AG08396 (cell line): ENCODE data around the gene ANKRD33B.

Source experiments
- DNase-seq: peaks from one replicate; pipeline ENCODE4 v3.0.0; 2012; ENCODE audit warnings: low spot score, mixed read lengths

ANKRD33B gene

GRCh38 chr5:10700516-10700915 is 136.6 kb downstream of the ANKRD33B start:
- no peak for DNase-seq

DNA sequence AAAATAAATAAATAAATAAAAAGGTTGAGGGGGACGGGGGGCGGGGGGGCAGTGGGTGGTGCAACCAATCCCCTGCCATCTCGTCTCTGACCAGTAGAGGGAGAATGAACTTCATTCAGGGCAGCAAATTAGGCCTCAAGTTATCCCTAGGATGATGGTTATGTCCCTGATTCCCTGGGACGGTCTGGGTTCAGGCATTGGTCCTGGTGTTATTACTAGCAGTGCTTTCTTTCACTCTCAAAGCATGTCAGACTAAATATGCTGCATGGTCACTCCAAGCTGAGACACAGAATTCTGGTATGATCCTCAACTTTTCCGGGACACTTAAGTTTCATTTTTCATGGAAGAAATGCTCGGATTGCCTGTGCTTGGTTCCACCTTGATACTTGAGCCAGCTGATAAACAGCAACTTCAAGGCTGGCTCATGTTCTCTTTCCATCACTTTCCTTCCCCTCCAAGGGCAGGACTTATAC is 137.7 kb downstream of the ANKRD33B start:
- peak; percentile 44 for DNase-seq

- DNase-seq: peak; percentile 81
These were observed 138.3 kb downstream of the ANKRD33B start for GRCh38 chr5:10702040-10702629.

DNA sequence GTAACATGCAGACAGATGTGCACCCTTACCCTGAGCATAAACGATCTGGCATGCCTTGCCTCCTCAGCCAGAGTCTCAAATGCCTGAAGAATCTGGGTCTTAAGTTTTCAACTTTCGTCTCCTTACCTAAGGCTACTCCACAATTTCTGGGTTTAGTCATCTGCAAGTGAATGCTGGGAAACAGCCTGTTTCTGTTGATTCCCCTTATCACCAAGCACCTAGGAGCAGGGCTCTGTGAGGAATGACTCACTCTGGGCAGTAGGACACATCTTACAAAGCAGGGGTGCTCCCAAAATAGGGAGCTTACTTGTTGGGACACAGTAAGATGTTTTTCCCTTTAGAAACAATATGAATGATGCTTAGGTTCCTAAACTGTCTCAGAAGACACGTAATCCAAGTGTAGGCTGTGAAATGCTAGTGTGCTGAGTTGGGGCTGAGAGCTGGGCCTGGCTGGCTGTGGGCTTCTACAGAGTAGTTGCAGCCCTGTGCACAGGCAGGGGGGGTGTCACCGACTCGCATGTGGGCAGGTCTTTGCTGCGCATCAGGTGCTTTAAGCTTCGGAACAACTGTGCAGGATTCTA is 139.1 kb downstream of the ANKRD33B start:
- DNase-seq: no peak

DNA sequence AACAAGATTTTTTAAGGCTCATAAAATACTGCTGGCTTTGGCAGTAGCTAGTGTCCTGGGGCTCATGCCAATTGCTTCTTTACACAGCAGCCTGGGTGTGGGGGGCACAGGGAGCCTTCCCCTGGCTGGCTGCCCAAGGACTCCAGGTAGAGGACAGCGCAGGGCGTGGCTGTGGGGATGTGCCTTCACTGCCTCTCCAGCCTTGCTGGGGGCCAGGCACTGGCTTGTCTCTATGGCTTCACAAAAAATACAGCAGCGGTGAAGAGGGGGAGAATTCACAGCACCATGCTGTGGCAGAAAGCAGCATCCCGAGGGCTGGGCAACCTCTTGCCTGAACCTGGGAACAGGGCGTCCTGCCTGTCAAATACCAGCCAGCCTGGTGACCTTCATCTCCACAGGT is 139.8 kb downstream of the ANKRD33B start:
- no peak for DNase-seq

DNA sequence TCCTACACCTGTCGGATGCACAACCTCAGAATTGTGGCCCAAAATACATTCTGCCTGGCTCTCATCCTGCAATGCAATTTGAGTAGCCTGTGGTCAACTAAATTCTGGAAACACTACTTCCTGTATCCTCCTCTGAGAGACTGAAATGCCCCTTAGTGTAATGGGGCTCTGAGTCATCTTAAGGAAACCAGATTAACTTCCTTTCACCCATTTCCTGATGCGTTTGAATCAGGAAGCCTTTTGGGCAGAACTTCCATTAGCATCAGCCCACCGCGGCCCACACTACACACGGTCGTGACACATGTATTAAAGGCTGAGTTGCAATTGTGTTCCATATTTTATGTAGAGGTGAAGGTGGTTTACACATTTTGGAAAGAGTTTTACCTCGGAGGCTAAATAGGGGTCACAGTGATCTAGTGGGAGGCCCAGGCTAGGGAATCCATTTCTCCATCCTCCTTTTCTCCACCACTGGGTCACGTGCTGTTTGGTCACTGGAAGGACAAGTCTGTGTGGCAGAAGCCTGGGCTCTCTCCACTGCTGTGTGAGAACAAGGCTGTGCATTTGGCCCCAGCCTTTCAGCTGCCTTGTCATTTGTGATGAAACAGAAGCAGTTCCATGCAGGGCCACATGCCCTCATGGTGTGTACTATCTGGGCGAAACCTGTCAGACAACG is 141.2 kb downstream of the ANKRD33B start:
- DNase-seq: peak; percentile 35

GRCh38 chr5:10705747-10706146 is 141.9 kb downstream of the ANKRD33B start:
- DNase-seq: no peak

GRCh38 chr5:10706326-10706725 is 142.5 kb downstream of the ANKRD33B start:
- DNase-seq: no peak
